ENCODE data around the gene ABHD6.

- TF ChIP-seq CTCF (IDR thresholded peaks at IDR 0.05; ENCODE audit: insufficient read depth, low read length) (no peak), POLR2AphosphoS5 (IDR thresholded peaks at IDR 0.05; ENCODE audit: low read depth) (no peak), SPI1 (IDR thresholded peaks at IDR 0.05; ENCODE audit: borderline replicate concordance, low read depth) (no peak), GABPA (IDR thresholded peaks at IDR 0.05; ENCODE audit: low read depth) (no peak)
- TF ChIP-seq, protein P1, sequence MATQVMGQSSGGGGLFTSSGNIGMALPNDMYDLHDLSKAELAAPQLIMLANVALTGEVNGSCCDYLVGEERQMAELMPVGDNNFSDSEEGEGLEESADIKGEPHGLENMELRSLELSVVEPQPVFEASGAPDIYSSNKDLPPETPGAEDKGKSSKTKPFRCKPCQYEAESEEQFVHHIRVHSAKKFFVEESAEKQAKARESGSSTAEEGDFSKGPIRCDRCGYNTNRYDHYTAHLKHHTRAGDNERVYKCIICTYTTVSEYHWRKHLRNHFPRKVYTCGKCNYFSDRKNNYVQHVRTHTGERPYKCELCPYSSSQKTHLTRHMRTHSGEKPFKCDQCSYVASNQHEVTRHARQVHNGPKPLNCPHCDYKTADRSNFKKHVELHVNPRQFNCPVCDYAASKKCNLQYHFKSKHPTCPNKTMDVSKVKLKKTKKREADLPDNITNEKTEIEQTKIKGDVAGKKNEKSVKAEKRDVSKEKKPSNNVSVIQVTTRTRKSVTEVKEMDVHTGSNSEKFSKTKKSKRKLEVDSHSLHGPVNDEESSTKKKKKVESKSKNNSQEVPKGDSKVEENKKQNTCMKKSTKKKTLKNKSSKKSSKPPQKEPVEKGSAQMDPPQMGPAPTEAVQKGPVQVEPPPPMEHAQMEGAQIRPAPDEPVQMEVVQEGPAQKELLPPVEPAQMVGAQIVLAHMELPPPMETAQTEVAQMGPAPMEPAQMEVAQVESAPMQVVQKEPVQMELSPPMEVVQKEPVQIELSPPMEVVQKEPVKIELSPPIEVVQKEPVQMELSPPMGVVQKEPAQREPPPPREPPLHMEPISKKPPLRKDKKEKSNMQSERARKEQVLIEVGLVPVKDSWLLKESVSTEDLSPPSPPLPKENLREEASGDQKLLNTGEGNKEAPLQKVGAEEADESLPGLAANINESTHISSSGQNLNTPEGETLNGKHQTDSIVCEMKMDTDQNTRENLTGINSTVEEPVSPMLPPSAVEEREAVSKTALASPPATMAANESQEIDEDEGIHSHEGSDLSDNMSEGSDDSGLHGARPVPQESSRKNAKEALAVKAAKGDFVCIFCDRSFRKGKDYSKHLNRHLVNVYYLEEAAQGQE (IDR thresholded peaks at IDR 0.05; ENCODE audit: insufficient replicate concordance, low read depth): no peak
Measured at GRCh38 chr3:58236527-58237237, 910 bp upstream of the ABHD6 start.
